CD4-positive, CD25-positive, alpha-beta regulatory T cell (primary cell): Measurements from ENCODE around the gene EPB41L3. TPM values are rescaled to one million over a fixed set of nuclear protein-coding genes. Genes with fewer than 3 reads are reported as not detected.
A peak's percentile ranks its signal among the peaks of the same experiment; 100 is the strongest.

Experiments used
- ATAC-seq, 2 donors: fragments of 150-1000 bp; cut with Tn5 transposase; one replicate each; pipeline ENCODE4 v1.10.0; 2021; ENCODE audit warnings: low read depth in 2 of 2, moderate number of reproducible peaks in 2 of 2, moderate library complexity in 1 of 2
- DNase-seq, 3 donors: peaks; one replicate each; pipeline versions ENCODE4 v3.0.0 to v3.0.0-alpha.2; 2012 to 2022; ENCODE audit warnings: mixed read lengths in 1 of 3
- H3K27ac ChIP-seq: one replicate; pipeline ENCODE4 v1.7.0; 2013; ENCODE audit warnings: mild to moderate bottlenecking, low read length; ENCODE audit not compliant: insufficient read depth, poor library complexity, severe bottlenecking
- H3K27me3 ChIP-seq: one replicate; pipeline ENCODE4 v1.7.0; 2013; ENCODE audit warnings: low read length; ENCODE audit not compliant: control insufficient read depth, insufficient read depth
- H3K36me3 ChIP-seq: one replicate; pipeline ENCODE4 v1.7.0; 2013; ENCODE audit warnings: mild to moderate bottlenecking, low read length, moderate library complexity; ENCODE audit not compliant: control insufficient read depth, insufficient read depth
- H3K4me1 ChIP-seq: 2 replicates; pipeline ENCODE4 v1.7.0; 2013; ENCODE audit warnings: mild to moderate bottlenecking, low read length; ENCODE audit not compliant: insufficient read depth, control insufficient read depth, poor library complexity, severe bottlenecking
- H3K4me3 ChIP-seq: one replicate; pipeline ENCODE4 v1.7.0; 2013; ENCODE audit warnings: low read depth, mild to moderate bottlenecking, low read length, moderate library complexity
- H3K9me3 ChIP-seq, 2 experiments: 1 replicate in 1 of 2; 2 replicates in 1 of 2; pipeline ENCODE4 v1.7.0; 2013; ENCODE audit warnings: low read length in 2 of 2, mild to moderate bottlenecking in 1 of 2, moderate library complexity in 1 of 2; ENCODE audit not compliant: control insufficient read depth in 2 of 2
- H3K27ac Mint-ChIP-seq, 3 donors: one replicate each; pipeline ENCODE4 v1.8.0; 2020 to 2022; ENCODE audit warnings: mild to moderate bottlenecking in 3 of 3, mixed read lengths in 3 of 3, moderate library complexity in 2 of 3
- H3K27me3 Mint-ChIP-seq: one replicate; pipeline ENCODE4 v1.8.0; 2022; ENCODE audit warnings: mild to moderate bottlenecking, mixed read lengths
- H3K36me3 Mint-ChIP-seq: one replicate; pipeline ENCODE4 v1.8.0; 2020; ENCODE audit warnings: mixed read lengths
- H3K4me1 Mint-ChIP-seq, 4 donors: one replicate each; pipeline ENCODE4 v1.8.0; 2020 to 2022; ENCODE audit warnings: mixed read lengths in 4 of 4, mild to moderate bottlenecking in 1 of 4
- H3K4me3 Mint-ChIP-seq, 4 donors: one replicate each; pipeline ENCODE4 v1.8.0; 2020 to 2022; ENCODE audit warnings: mild to moderate bottlenecking in 4 of 4, mixed read lengths in 4 of 4, moderate library complexity in 3 of 4
- H3K9me3 Mint-ChIP-seq, 7 donors: one replicate each; pipeline ENCODE4 v1.8.0; 2020 to 2022; ENCODE audit warnings: mixed read lengths in 7 of 7, mild to moderate bottlenecking in 3 of 7, moderate library complexity in 2 of 7
- polyA plus RNA-seq, 4 donors: library from polyadenylated mRNA; unstranded; fragments of 300-500 nt; fragmentation: Illumina TruSeq; gene quantifications; one replicate each; pipeline ENCODE4 v1.2.3, GENCODE V29; 2021
- total RNA-seq: library from RNA; stranded (reverse); gene quantifications from one replicate; pipeline ENCODE4 v1.2.3, GENCODE V29; 2022

EPB41L3 gene
- total and polyA plus RNA-seq, 5 donors from 2014 or later = 0.52 TPM; not detected in 4

GRCh38 chr18:5413447-5413846, 130.3 kb downstream of the EPB41L3 start:
- H3K9me3 Mint-ChIP-seq = no peaks in the 10 kb centered on the region
- Histone ChIP-seq H3K36me3 (no peaks in the 10 kb centered on the region), H3K27ac (no peak overlapping the region), H3K27me3 (no peaks in the 10 kb centered on the region), H3K4me3 (no peak overlapping the region), H3K4me1 (no peaks in the 10 kb centered on the region), H3K9me3 (no peaks in the 10 kb centered on the region)
- ATAC-seq (no peak), DNase-seq (no peak)
- no peaks in the 10 kb centered on the region for H3K36me3 Mint-ChIP-seq
- no peak overlapping the region for H3K4me3 Mint-ChIP-seq
- H3K4me1 Mint-ChIP-seq = no peaks in the 10 kb centered on the region
- peaks cover 10% of the 10 kb centered on the region for H3K27me3 Mint-ChIP-seq
- no peak overlapping the region for H3K27ac Mint-ChIP-seq

GRCh38 chr18:5410582-5410981, 133.2 kb downstream of the EPB41L3 start:
- no peaks in the 10 kb centered on the region for H3K36me3 ChIP-seq
- H3K4me1 ChIP-seq = no peaks in the 10 kb centered on the region
- H3K27ac Mint-ChIP-seq = no peak overlapping the region
- H3K4me3 Mint-ChIP-seq = no peak overlapping the region
- no peak for ATAC-seq
- no peaks in the 10 kb centered on the region for H3K36me3 Mint-ChIP-seq
- peaks cover 4% of the 10 kb centered on the region for H3K27me3 Mint-ChIP-seq
- H3K9me3 Mint-ChIP-seq = no peaks in the 10 kb centered on the region
- no peaks in the 10 kb centered on the region for H3K4me1 Mint-ChIP-seq
- no peak for DNase-seq
- no peak overlapping the region for H3K4me3 ChIP-seq
- no peaks in the 10 kb centered on the region for H3K27me3 ChIP-seq
- no peaks in the 10 kb centered on the region for H3K9me3 ChIP-seq
- no peak overlapping the region for H3K27ac ChIP-seq

GRCh38 chr18:5398269-5398668, 145.5 kb downstream of the EPB41L3 start:
- no peaks in the 10 kb centered on the region for H3K4me1 ChIP-seq
- peaks cover 3% of the 10 kb centered on the region for H3K27me3 ChIP-seq
- DNase-seq (no peak), ATAC-seq (no peak)
- no peak overlapping the region for H3K27ac ChIP-seq
- peaks cover 5% of the 10 kb centered on the region for H3K27me3 Mint-ChIP-seq
- H3K4me1 Mint-ChIP-seq = peaks cover 0 to 12% (median 0%) of the 10 kb centered on the region in 4 donors
- no peak overlapping the region for H3K4me3 Mint-ChIP-seq
- H3K36me3 ChIP-seq = no peaks in the 10 kb centered on the region
- H3K36me3 Mint-ChIP-seq = no peaks in the 10 kb centered on the region
- no peaks in the 10 kb centered on the region for H3K9me3 ChIP-seq
- H3K9me3 Mint-ChIP-seq = peaks cover 0 to 1% (median 0%) of the 10 kb centered on the region in 7 donors
- H3K27ac Mint-ChIP-seq = no peak overlapping the region
- H3K4me3 ChIP-seq = no peak overlapping the region

- H3K4me3 ChIP-seq = no peak overlapping the region
- H3K36me3 Mint-ChIP-seq = no peaks in the 10 kb centered on the region
- no peaks in the 10 kb centered on the region for H3K36me3 ChIP-seq
- no peaks in the 10 kb centered on the region for H3K9me3 ChIP-seq
- no peak overlapping the region for H3K4me3 Mint-ChIP-seq
- DNase-seq (no peak), ATAC-seq (no peak)
- no peak overlapping the region for H3K27ac Mint-ChIP-seq
- H3K9me3 Mint-ChIP-seq = peaks cover 0 to 1% (median 0%) of the 10 kb centered on the region in 7 donors
- H3K27ac ChIP-seq = no peak overlapping the region
- H3K4me1 Mint-ChIP-seq = peaks cover 0 to 12% (median 0%) of the 10 kb centered on the region in 4 donors
- peaks cover 5% of the 10 kb centered on the region for H3K27me3 Mint-ChIP-seq
- no peaks in the 10 kb centered on the region for H3K27me3 ChIP-seq
- H3K4me1 ChIP-seq = no peaks in the 10 kb centered on the region
These were observed 146.7 kb downstream of the EPB41L3 start for GRCh38 chr18:5397102-5397501.

- Histone ChIP-seq H3K27me3 (no peaks in the 10 kb centered on the region), H3K36me3 (no peaks in the 10 kb centered on the region), H3K4me1 (no peaks in the 10 kb centered on the region), H3K4me3 (no peak overlapping the region), H3K9me3 (no peaks in the 10 kb centered on the region), H3K27ac (no peak overlapping the region)
- Mint-ChIP-seq H3K36me3 (no peaks in the 10 kb centered on the region), H3K27ac (no peak overlapping the region), H3K4me1 (peaks cover 0 to 12% (median 0%) of the 10 kb centered on the region in 4 donors), H3K4me3 (no peak overlapping the region), H3K27me3 (peaks cover 3% of the 10 kb centered on the region), H3K9me3 (peaks cover 0 to 1% (median 0%) of the 10 kb centered on the region in 7 donors)
- ATAC-seq = no peak
- peak in 1 of 3 donors; percentile 41 for DNase-seq
These were observed 147.8 kb downstream of the EPB41L3 start for GRCh38 chr18:5395860-5396448.

GRCh38 chr18:5393779-5394178, 150.0 kb downstream of the EPB41L3 start:
- Histone ChIP-seq H3K36me3 (no peaks in the 10 kb centered on the region), H3K27me3 (no peaks in the 10 kb centered on the region), H3K27ac (no peak overlapping the region), H3K4me3 (no peak overlapping the region), H3K9me3 (no peaks in the 10 kb centered on the region), H3K4me1 (no peaks in the 10 kb centered on the region)
- no peak for DNase-seq
- no peak for ATAC-seq
- no peaks in the 10 kb centered on the region for H3K36me3 Mint-ChIP-seq
- no peaks in the 10 kb centered on the region for H3K27me3 Mint-ChIP-seq
- H3K4me1 Mint-ChIP-seq = peaks cover 0 to 12% (median 0%) of the 10 kb centered on the region in 4 donors
- H3K9me3 Mint-ChIP-seq = peaks cover 0 to 6% (median 0%) of the 10 kb centered on the region in 7 donors
- H3K27ac Mint-ChIP-seq = no peak overlapping the region
- H3K4me3 Mint-ChIP-seq = no peak overlapping the region

- Histone ChIP-seq H3K4me3 (no peak overlapping the region), H3K27ac (no peak overlapping the region), H3K9me3 (no peaks in the 10 kb centered on the region), H3K4me1 (no peaks in the 10 kb centered on the region), H3K27me3 (no peaks in the 10 kb centered on the region), H3K36me3 (no peaks in the 10 kb centered on the region)
- Mint-ChIP-seq H3K27me3 (peaks cover 6% of the 10 kb centered on the region), H3K27ac (no peak overlapping the region), H3K9me3 (peaks cover 0 to 6% (median 0%) of the 10 kb centered on the region in 7 donors), H3K4me1 (peaks cover 0 to 12% (median 0%) of the 10 kb centered on the region in 4 donors), H3K36me3 (no peaks in the 10 kb centered on the region), H3K4me3 (no peak overlapping the region)
- ATAC-seq = no peak
- DNase-seq = no peak
These were observed 152.4 kb downstream of the EPB41L3 start for GRCh38 chr18:5391409-5391808.

- Histone ChIP-seq H3K9me3 (no peaks in the 10 kb centered on the region), H3K27me3 (no peaks in the 10 kb centered on the region), H3K4me3 (no peak overlapping the region), H3K4me1 (no peaks in the 10 kb centered on the region), H3K27ac (no peak overlapping the region), H3K36me3 (no peaks in the 10 kb centered on the region)
- Mint-ChIP-seq H3K36me3 (no peaks in the 10 kb centered on the region), H3K9me3 (peaks cover 0 to 6% (median 0%) of the 10 kb centered on the region in 7 donors), H3K4me1 (peaks cover 0 to 5% (median 0%) of the 10 kb centered on the region in 4 donors), H3K27me3 (peaks cover 6% of the 10 kb centered on the region), H3K27ac (no peak overlapping the region), H3K4me3 (no peak overlapping the region)
- DNase-seq (no peak), ATAC-seq (no peak)
These were observed 154.4 kb downstream of the EPB41L3 start for GRCh38 chr18:5389356-5389755.
